ENCODE measurements around the gene IL17C.

- TF ChIP-seq, protein P1, sequence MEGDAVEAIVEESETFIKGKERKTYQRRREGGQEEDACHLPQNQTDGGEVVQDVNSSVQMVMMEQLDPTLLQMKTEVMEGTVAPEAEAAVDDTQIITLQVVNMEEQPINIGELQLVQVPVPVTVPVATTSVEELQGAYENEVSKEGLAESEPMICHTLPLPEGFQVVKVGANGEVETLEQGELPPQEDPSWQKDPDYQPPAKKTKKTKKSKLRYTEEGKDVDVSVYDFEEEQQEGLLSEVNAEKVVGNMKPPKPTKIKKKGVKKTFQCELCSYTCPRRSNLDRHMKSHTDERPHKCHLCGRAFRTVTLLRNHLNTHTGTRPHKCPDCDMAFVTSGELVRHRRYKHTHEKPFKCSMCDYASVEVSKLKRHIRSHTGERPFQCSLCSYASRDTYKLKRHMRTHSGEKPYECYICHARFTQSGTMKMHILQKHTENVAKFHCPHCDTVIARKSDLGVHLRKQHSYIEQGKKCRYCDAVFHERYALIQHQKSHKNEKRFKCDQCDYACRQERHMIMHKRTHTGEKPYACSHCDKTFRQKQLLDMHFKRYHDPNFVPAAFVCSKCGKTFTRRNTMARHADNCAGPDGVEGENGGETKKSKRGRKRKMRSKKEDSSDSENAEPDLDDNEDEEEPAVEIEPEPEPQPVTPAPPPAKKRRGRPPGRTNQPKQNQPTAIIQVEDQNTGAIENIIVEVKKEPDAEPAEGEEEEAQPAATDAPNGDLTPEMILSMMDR (IDR thresholded peaks at IDR 0.05; ENCODE audit: low read depth, low read length, poor library complexity, severe bottlenecking), result no peak
- no peak for TF ChIP-seq EZH2phosphoT487 (IDR thresholded peaks at IDR 0.05; ENCODE audit: borderline replicate concordance, low read length)
Observed at GRCh38 chr16:88684569-88685155, 46.3 kb downstream of the IL17C start.

Data from DOHH2 (cell line).